SH-SY5Y (cell line): ENCODE measurements around the gene SHH.

Experiments used
- GATA2 ChIP-seq: IDR thresholded peaks from 2 replicates; pipeline ENCODE4 v1.6.1; 2011; ENCODE audit warnings: mild to moderate bottlenecking, low read depth, low read length
- GATA3 ChIP-seq: IDR thresholded peaks from 2 replicates; pipeline ENCODE4 v1.6.1; 2011; ENCODE audit warnings: low read depth, mild to moderate bottlenecking, low read length, moderate library complexity

DNA sequence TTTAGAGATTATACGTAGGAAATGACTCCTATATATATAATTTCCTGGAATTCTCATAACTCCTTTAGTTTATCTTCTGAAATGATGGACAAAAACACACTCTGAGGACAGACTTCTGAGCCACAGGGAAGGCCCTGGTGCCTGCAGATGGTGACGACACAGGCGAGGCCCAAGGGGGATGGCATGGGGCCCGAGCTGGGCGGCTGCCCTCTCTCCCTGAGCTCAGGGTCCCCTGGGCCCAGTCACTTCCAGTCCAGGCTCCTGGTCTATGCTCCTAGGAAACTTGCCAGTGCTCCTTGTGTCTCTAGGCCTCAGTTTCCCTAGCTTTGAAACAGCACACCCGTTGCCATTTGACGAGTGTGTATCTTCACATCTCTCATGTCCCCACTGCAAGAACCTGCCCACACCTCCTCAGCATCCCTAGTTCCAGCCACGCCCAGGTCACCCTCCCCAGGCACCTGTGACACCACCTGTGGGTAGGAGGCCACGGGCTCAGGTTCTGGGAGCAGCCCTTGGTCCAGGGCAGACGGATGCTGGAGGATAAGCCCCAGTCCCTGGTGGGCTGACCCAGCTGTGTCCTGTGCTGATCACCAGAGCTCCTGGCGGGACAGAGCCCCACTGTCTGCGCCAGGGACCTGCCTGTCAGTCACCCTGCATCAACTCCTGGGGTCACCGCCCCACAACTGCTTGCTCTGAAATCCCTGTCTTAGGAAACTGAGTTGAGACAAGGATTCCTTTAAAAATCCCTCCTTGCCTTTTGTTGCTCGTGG lies 23.4 kb upstream of the SHH start:
- TF ChIP-seq GATA2 (no peak), GATA3 (no peak)
